Mammary epithelial cell (primary cell): ENCODE measurements around the gene MPRIP.

Experiments
- EZH2 ChIP-seq: IDR thresholded peaks from 2 replicates; pipeline ENCODE4 v1.6.1; 2012; ENCODE audit warnings: low read length, inconsistent platforms, borderline replicate concordance
- TF ChIP-seq, protein P1 (sequence below), 2 donors: IDR thresholded peaks in 1 of 2; conservative IDR thresholded peaks in 1 of 2; 2 replicates each; pipeline ENCODE4 v1.5.1; 2011 to 2012; ENCODE audit warnings: inconsistent platforms in 2 of 2, low read length in 2 of 2, mild to moderate bottlenecking in 2 of 2, control low read depth in 1 of 2, low read depth in 1 of 2; ENCODE audit not compliant: insufficient read depth in 1 of 2; ENCODE audit errors: extremely low read depth in 1 of 2

DNA sequence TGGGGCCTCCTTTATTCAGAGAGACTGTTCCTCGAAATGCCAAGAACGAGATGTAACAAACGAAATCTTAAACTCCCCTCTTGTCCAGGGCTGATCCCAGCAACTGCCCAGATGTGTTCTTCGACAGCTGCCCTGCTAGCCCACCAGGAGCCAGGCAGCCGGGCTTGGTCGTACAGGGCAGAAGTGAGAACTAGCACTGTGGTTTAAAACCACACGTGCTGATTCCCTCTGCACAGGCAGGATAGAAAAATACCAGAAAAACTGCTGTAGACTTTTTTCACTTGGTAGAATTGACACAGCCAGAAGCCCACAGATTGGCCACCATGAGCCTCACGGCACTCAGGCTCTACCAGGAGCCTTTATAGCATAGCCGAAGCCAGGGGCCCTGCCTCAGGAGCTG, 130.7 kb downstream of the MPRIP start:
- TF ChIP-seq, protein P1, sequence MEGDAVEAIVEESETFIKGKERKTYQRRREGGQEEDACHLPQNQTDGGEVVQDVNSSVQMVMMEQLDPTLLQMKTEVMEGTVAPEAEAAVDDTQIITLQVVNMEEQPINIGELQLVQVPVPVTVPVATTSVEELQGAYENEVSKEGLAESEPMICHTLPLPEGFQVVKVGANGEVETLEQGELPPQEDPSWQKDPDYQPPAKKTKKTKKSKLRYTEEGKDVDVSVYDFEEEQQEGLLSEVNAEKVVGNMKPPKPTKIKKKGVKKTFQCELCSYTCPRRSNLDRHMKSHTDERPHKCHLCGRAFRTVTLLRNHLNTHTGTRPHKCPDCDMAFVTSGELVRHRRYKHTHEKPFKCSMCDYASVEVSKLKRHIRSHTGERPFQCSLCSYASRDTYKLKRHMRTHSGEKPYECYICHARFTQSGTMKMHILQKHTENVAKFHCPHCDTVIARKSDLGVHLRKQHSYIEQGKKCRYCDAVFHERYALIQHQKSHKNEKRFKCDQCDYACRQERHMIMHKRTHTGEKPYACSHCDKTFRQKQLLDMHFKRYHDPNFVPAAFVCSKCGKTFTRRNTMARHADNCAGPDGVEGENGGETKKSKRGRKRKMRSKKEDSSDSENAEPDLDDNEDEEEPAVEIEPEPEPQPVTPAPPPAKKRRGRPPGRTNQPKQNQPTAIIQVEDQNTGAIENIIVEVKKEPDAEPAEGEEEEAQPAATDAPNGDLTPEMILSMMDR (conservative IDR thresholded peaks at IDR 0.05 in 1 of 2, IDR thresholded peaks at IDR 0.05 in 1 of 2; ENCODE audit: extremely low read depth in 1 of 2, insufficient read depth in 1 of 2, low read depth in 1 of 2, low read length in 2 of 2): no peak
- TF ChIP-seq EZH2: no peak
